ENCODE results near the gene DENND5A. TPM values are rescaled to one million over a fixed set of nuclear protein-coding genes. Genes with fewer than 3 reads are reported as not detected.
"Not testable (repeated sequence)": the region's sequence is repeated elsewhere in the genome, so short reads cannot be mapped to it uniquely, and the experiment has no call there.

Gene DENND5A
- polyA plus RNA-seq, 3 donors, result 24.4 to 291 (median 37.5) TPM

DNA sequence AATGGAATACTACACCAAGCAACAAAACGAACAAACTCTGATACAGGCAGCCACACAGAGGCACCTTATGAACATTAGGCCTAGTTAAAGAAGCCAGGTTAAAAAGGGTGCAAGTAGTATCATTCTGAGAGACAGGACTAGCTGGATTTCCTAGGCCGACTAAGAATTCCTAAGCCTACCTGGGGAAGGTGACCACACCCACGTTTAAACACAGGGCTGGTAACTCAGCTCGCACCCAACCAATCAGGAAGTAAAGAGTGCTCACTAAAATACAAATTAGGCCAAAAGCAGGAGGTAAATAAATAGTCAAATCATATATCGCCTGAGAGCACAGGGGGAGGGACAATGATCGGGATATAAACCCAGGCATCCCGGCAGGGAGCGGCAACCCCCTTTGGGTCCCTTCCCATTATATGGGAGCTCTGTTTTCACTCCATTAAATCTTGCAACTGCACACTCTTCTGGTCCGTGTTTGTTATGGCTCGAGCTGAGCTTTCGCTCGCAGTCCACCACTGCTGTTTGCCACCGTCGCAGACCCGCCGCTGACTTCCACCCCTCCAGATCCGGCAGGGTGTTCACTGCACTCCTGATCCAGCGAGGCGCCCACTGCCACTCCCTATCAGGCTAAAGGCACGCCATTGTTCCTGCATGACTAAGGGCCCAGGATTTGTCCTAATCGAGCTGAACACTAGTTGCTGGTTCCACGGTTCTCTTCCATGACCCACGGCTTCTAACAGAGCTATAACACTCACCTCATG lies 167.8 kb downstream of the DENND5A start:
- 95% methylated on average over 12 of the region's 23 CpGs for WGBS (ENCODE audit: insufficient coverage)
- H3K9me3 ChIP-seq (replicated peaks in 1 of 2; ENCODE audit: control insufficient read depth in 1 of 2, insufficient read depth in 1 of 2, low read length in 2 of 2); intact Hi-C loops (cut with micrococcal nuclease); DNase-seq; H3K9ac ChIP-seq (ENCODE audit: insufficient read depth, low read length, poor library complexity, severe bottlenecking); H3K9me3 Mint-ChIP-seq; H3K4me2 ChIP-seq (replicated peaks; ENCODE audit: extremely low read depth, low read length, poor library complexity, severe bottlenecking); H3K4me3 Mint-ChIP-seq; H4K20me1 ChIP-seq (ENCODE audit: insufficient read depth, low read length); H3K36me3 ChIP-seq (replicated peaks in 1 of 2; ENCODE audit: control insufficient read depth in 1 of 2, insufficient read depth in 2 of 2, low read length in 2 of 2); H3K4me3 ChIP-seq (replicated peaks in 1 of 3; ENCODE audit: low read depth in 2 of 3, low read length in 3 of 3); H3K4me1 ChIP-seq (ENCODE audit: control insufficient read depth in 1 of 2, insufficient read depth in 2 of 2, low read length in 2 of 2); H3K27ac ChIP-seq (ENCODE audit: low read depth in 1 of 2, low read length in 2 of 2); H3K27ac Mint-ChIP-seq; H2AFZ ChIP-seq (ENCODE audit: insufficient read depth, low read depth, low read length, poor library complexity, severe bottlenecking); H3K36me3 Mint-ChIP-seq; H3K4me1 Mint-ChIP-seq; H3K79me2 ChIP-seq (ENCODE audit: insufficient read depth, low read length): not testable (repeated sequence)
- peaks cover 8 to 11% of the 10 kb centered on the region in 2 donors for H3K27me3 ChIP-seq (ENCODE audit: control insufficient read depth in 2 of 2, insufficient read depth in 2 of 2, low read length in 2 of 2)
- peaks cover 12 to 22% (median 19%) of the 10 kb centered on the region in 3 donors for H3K27me3 Mint-ChIP-seq (ENCODE audit: low read depth in 3 of 3)

DNA sequence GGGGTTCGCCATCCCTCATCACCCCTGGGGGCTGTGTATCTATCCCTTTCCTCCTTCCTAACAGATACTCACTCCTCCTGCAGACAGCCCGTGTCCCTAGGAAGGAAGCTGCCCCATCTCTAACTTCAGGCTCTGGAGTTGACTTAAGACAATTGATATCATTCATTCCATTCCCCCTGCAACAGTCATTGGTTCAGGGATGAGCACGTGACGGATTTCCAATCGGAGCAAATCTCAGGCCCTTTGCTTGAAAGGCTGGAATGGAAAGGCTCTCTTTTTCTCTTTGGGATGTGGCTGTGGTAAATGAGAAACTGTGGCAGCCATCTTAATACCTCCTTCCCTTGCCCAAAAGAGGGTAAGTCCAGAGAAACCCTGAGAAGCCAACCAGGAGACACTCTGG lies 168.7 kb downstream of the DENND5A start:
- intact Hi-C loops (cut with micrococcal nuclease), result no loop called here
- WGBS (ENCODE audit: insufficient coverage), result 81% methylated on average over 2 of the region's 5 CpGs
- no peak for DNase-seq
- Histone ChIP-seq H4K20me1 (ENCODE audit: insufficient read depth, low read length) (no peaks in the 10 kb centered on the region), H3K9me3 (replicated peaks in 1 of 2; ENCODE audit: control insufficient read depth in 1 of 2, insufficient read depth in 1 of 2, low read length in 2 of 2) (peaks cover 0 to 5% of the 10 kb centered on the region in 2 donors), H3K4me2 (replicated peaks; ENCODE audit: extremely low read depth, low read length, poor library complexity, severe bottlenecking) (no peak overlapping the region), H2AFZ (ENCODE audit: insufficient read depth, low read depth, low read length, poor library complexity, severe bottlenecking) (no peak overlapping the region), H3K4me1 (ENCODE audit: control insufficient read depth in 1 of 2, insufficient read depth in 2 of 2, low read length in 2 of 2) (peaks cover 0 to 5% of the 10 kb centered on the region in 2 donors), H3K9ac (ENCODE audit: insufficient read depth, low read length, poor library complexity, severe bottlenecking) (no peak overlapping the region), H3K4me3 (replicated peaks in 1 of 3; ENCODE audit: low read depth in 2 of 3, low read length in 3 of 3) (no peak overlapping the region), H3K79me2 (ENCODE audit: insufficient read depth, low read length) (no peaks in the 10 kb centered on the region), H3K27ac (ENCODE audit: low read depth in 1 of 2, low read length in 2 of 2) (no peak overlapping the region), H3K36me3 (replicated peaks in 1 of 2; ENCODE audit: control insufficient read depth in 1 of 2, insufficient read depth in 2 of 2, low read length in 2 of 2) (no peaks in the 10 kb centered on the region), H3K27me3 (ENCODE audit: control insufficient read depth in 2 of 2, insufficient read depth in 2 of 2, low read length in 2 of 2) (peaks cover 14 to 18% of the 10 kb centered on the region in 2 donors)
- no peak overlapping the region for H3K4me3 Mint-ChIP-seq
- H3K27ac Mint-ChIP-seq, result no peak overlapping the region
- peaks cover 0 to 6% of the 10 kb centered on the region in 2 donors for H3K36me3 Mint-ChIP-seq
- peaks cover 19 to 30% (median 24%) of the 10 kb centered on the region in 3 donors for H3K27me3 Mint-ChIP-seq (ENCODE audit: low read depth in 3 of 3)
- H3K9me3 Mint-ChIP-seq, result peaks cover 0 to 5% (median 2%) of the 10 kb centered on the region in 7 donors
- TF ChIP-seq, protein P1, sequence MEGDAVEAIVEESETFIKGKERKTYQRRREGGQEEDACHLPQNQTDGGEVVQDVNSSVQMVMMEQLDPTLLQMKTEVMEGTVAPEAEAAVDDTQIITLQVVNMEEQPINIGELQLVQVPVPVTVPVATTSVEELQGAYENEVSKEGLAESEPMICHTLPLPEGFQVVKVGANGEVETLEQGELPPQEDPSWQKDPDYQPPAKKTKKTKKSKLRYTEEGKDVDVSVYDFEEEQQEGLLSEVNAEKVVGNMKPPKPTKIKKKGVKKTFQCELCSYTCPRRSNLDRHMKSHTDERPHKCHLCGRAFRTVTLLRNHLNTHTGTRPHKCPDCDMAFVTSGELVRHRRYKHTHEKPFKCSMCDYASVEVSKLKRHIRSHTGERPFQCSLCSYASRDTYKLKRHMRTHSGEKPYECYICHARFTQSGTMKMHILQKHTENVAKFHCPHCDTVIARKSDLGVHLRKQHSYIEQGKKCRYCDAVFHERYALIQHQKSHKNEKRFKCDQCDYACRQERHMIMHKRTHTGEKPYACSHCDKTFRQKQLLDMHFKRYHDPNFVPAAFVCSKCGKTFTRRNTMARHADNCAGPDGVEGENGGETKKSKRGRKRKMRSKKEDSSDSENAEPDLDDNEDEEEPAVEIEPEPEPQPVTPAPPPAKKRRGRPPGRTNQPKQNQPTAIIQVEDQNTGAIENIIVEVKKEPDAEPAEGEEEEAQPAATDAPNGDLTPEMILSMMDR (IDR thresholded peaks at IDR 0.05), result no peak
- H3K4me1 Mint-ChIP-seq, result peaks cover 4% of the 10 kb centered on the region

All from CD14-positive monocyte (primary cell).